ENCODE results near the gene MLH1. TPM values are rescaled to one million over a fixed set of nuclear protein-coding genes. Genes with fewer than 3 reads are reported as not detected.

MLH1 gene
- total RNA-seq, 1 donor from 2014 or later: 63.6 TPM

DNA sequence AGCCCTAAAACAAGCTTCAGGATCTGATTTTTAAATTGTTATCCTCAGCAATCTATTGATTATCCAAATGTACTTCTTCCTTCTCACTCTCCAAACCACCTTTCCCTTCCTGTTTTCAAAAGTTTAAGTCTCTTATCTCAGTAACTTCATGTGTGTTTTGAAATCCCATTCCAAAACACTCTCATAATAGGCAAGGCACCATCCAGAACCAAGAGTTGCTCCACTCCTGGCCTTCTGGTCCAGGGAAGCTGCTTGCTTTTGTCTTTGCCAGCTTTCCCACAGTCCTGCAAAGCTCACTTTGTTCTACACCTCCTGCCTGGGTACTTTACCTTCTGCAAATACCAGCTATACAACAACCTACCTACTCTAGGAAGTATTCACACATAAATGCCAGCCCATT lies 63.5 kb downstream of the MLH1 start:
- H3K27me3 Mint-ChIP-seq (ENCODE audit: low read depth): no peaks in the 10 kb centered on the region
- no peak overlapping the region for H3K4me3 Mint-ChIP-seq
- H3K27ac Mint-ChIP-seq (ENCODE audit: unreplicated experiment): peak overlapping the region; percentile 1
- peaks cover 20% of the 10 kb centered on the region for H3K36me3 Mint-ChIP-seq (ENCODE audit: low read depth)
- peaks cover 3% of the 10 kb centered on the region for H3K4me1 Mint-ChIP-seq
- DNase-seq (ENCODE audit: low read depth, low spot score): no peak
- TF ChIP-seq, protein P1, sequence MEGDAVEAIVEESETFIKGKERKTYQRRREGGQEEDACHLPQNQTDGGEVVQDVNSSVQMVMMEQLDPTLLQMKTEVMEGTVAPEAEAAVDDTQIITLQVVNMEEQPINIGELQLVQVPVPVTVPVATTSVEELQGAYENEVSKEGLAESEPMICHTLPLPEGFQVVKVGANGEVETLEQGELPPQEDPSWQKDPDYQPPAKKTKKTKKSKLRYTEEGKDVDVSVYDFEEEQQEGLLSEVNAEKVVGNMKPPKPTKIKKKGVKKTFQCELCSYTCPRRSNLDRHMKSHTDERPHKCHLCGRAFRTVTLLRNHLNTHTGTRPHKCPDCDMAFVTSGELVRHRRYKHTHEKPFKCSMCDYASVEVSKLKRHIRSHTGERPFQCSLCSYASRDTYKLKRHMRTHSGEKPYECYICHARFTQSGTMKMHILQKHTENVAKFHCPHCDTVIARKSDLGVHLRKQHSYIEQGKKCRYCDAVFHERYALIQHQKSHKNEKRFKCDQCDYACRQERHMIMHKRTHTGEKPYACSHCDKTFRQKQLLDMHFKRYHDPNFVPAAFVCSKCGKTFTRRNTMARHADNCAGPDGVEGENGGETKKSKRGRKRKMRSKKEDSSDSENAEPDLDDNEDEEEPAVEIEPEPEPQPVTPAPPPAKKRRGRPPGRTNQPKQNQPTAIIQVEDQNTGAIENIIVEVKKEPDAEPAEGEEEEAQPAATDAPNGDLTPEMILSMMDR (conservative IDR thresholded peaks at IDR 0.05): no peak
- H3K9me3 Mint-ChIP-seq: no peaks in the 10 kb centered on the region

DNA sequence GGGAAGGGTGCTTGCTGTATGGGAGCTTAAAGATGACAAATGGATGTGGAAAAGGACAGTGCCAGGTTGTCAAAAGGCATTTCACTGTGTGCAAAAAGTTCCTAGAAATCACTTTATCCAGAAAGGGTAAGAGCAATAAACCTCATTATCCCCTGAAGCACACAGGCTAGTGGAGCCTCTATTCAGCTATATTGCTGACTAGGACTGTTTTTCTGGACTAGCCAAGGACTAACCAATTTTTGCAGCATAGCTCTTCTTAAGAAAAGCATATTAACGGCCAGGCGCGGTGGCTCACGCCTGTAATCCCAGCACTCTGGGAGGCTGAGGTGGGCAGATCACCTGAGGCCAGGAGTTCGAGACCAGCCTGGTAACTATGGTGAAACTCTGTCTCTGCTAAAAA lies 64.8 kb downstream of the MLH1 start:
- H3K36me3 Mint-ChIP-seq (ENCODE audit: low read depth): peaks cover 23% of the 10 kb centered on the region
- no peaks in the 10 kb centered on the region for H3K9me3 Mint-ChIP-seq
- H3K4me3 Mint-ChIP-seq: no peak overlapping the region
- no peaks in the 10 kb centered on the region for H3K27me3 Mint-ChIP-seq (ENCODE audit: low read depth)
- DNase-seq (ENCODE audit: low read depth, low spot score): no peak
- peaks cover 5% of the 10 kb centered on the region for H3K4me1 Mint-ChIP-seq
- TF ChIP-seq, protein P1 (conservative IDR thresholded peaks at IDR 0.05): no peak
- no peak overlapping the region for H3K27ac Mint-ChIP-seq (ENCODE audit: unreplicated experiment)

DNA sequence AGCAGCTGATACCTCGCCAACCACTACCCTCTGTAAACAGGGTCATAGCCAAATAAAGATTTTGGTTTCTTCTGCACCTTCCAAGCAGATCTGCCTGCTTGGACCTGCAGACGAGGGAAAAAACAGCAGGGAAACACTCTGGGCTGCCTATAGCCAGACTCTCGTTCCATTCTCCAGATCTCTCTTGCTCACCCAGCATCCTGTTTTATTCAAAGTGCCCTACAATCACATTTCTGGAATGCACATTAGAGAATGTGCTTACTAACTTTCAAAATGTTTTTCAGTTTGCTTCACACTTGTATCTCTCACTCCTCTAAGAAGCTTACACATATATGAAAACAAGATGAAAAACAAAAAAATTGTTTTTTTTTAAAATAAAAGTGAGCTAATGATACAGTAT lies 71.4 kb downstream of the MLH1 start:
- Mint-ChIP-seq H3K9me3 (no peaks in the 10 kb centered on the region), H3K4me1 (peaks cover 5% of the 10 kb centered on the region), H3K27ac (ENCODE audit: unreplicated experiment) (no peak overlapping the region), H3K27me3 (ENCODE audit: low read depth) (no peaks in the 10 kb centered on the region), H3K4me3 (no peak overlapping the region), H3K36me3 (ENCODE audit: low read depth) (peaks cover 24% of the 10 kb centered on the region)
- no peak for DNase-seq (ENCODE audit: low read depth, low spot score)
- TF ChIP-seq, protein P1 (conservative IDR thresholded peaks at IDR 0.05): no peak

DNA sequence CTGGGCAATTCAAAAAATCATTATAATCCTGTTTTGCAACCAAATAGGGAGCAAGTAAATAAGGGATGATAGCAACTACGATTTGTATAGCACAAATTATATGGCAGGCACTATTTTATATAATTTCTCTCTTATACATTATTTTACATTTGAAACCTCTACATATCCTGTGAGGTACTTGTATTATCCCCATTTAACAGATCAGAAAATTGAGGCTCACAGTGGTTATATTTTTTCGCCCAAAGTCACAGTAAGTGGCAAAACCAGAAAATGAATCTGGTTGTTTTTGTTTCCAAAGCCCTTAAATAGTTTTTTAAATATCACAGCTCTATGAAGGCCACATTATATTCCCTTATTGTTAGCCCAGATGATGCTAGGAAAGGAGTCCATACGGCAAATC lies 74.3 kb downstream of the MLH1 start:
- TF ChIP-seq, protein P1 (conservative IDR thresholded peaks at IDR 0.05): no peak
- Mint-ChIP-seq H3K27ac (ENCODE audit: unreplicated experiment) (no peak overlapping the region), H3K9me3 (no peaks in the 10 kb centered on the region), H3K27me3 (ENCODE audit: low read depth) (no peaks in the 10 kb centered on the region), H3K4me1 (no peaks in the 10 kb centered on the region), H3K36me3 (ENCODE audit: low read depth) (peaks cover 14% of the 10 kb centered on the region), H3K4me3 (no peak overlapping the region)
- no peak for DNase-seq (ENCODE audit: low read depth, low spot score)

- no peak overlapping the region for H3K4me3 Mint-ChIP-seq
- TF ChIP-seq, protein P1 (conservative IDR thresholded peaks at IDR 0.05): no peak
- H3K36me3 Mint-ChIP-seq (ENCODE audit: low read depth): peaks cover 14% of the 10 kb centered on the region
- no peak for DNase-seq (ENCODE audit: low read depth, low spot score)
- H3K4me1 Mint-ChIP-seq: no peaks in the 10 kb centered on the region
- no peaks in the 10 kb centered on the region for H3K27me3 Mint-ChIP-seq (ENCODE audit: low read depth)
- no peak overlapping the region for H3K27ac Mint-ChIP-seq (ENCODE audit: unreplicated experiment)
- no peaks in the 10 kb centered on the region for H3K9me3 Mint-ChIP-seq
Observed at GRCh38 chr3:37068031-37068430, 74.7 kb downstream of the MLH1 start.

DNA sequence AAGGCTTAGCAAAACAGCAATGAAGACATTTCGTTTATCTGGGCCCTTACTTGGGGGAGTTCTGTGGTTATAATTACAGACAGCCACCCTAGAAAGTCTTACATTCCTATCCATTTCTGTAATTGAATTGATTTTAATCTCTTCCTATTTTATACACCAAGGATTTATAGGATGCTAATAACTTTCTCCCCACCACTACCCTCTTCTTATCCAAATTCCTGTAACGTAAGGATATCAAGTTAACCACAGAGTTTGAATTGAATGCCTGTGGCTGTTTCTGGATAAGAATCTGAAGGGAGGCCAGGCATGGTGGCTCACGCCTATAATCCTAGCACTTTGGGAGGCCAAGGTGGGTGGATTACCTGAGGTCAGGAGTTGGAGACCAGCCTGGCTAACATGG lies 78.6 kb downstream of the MLH1 start:
- no peaks in the 10 kb centered on the region for H3K4me1 Mint-ChIP-seq
- H3K9me3 Mint-ChIP-seq: no peaks in the 10 kb centered on the region
- TF ChIP-seq, protein P1 (conservative IDR thresholded peaks at IDR 0.05): no peak
- H3K4me3 Mint-ChIP-seq: no peak overlapping the region
- DNase-seq (ENCODE audit: low read depth, low spot score): no peak
- H3K27me3 Mint-ChIP-seq (ENCODE audit: low read depth): no peaks in the 10 kb centered on the region
- H3K36me3 Mint-ChIP-seq (ENCODE audit: low read depth): peaks cover 16% of the 10 kb centered on the region
- H3K27ac Mint-ChIP-seq (ENCODE audit: unreplicated experiment): no peak overlapping the region

Measured in neural crest cell (in vitro differentiated cells).